Sigmoid colon (tissue), 4 donors: Measurements from ENCODE around the gene TTN.

ENCODE experiments used
- CTCF ChIP-seq, 4 experiments: fragments of 450-650 bp in 3 of 4; fragments of 200-600 bp in 1 of 4; IDR thresholded peaks; one replicate each; pipeline ENCODE4 v1.5.1; 2016 to 2019; ENCODE audit warnings: antibody characterized with exemption in 4 of 4, mild to moderate bottlenecking in 3 of 4, moderate library complexity in 2 of 4
- EP300 ChIP-seq, 4 donors: sonication (generic); formaldehyde crosslinking; IDR thresholded peaks; one replicate each; pipeline ENCODE4 v1.6.1; 2017; ENCODE audit warnings: antibody characterized with exemption in 4 of 4
- POLR2A ChIP-seq, 2 donors: fragments of 450-650 bp; IDR thresholded peaks; one replicate each; pipeline ENCODE4 v1.6.1; 2016; ENCODE audit warnings: antibody characterized with exemption in 2 of 2, mild to moderate bottlenecking in 2 of 2, moderate library complexity in 2 of 2
- POLR2AphosphoS5 ChIP-seq, 4 donors: sonication (generic); formaldehyde crosslinking; IDR thresholded peaks; one replicate each; pipeline ENCODE4 v1.6.1; 2017; ENCODE audit warnings: antibody characterized with exemption in 4 of 4

GRCh38 chr2:178584666-178585065 lies 222.6 kb downstream of the TTN start:
- TF ChIP-seq EP300 (IDR thresholded peaks at IDR 0.05) (no peak), CTCF (IDR thresholded peaks at IDR 0.05) (no peak), POLR2A (IDR thresholded peaks at IDR 0.05) (no peak), POLR2AphosphoS5 (IDR thresholded peaks at IDR 0.05) (no peak)
